Naive B cell (primary cell): ENCODE data around the gene TAPT1. TPM values are rescaled to one million over a fixed set of nuclear protein-coding genes. Genes with fewer than 3 reads are reported as not detected.
A peak's percentile ranks its signal among the peaks of the same experiment; 100 is the strongest.

ENCODE experiments used
- ATAC-seq, 2 donors: fragments of 150-1000 bp; cut with Tn5 transposase; 2 replicates each; pipeline ENCODE4 v1.10.0; 2021; ENCODE audit warnings: low read depth in 2 of 2, mild to moderate bottlenecking in 2 of 2, moderate library complexity in 2 of 2
- DNase-seq: peaks from one replicate; pipeline ENCODE4 v3.0.0; 2022
- H3K27ac Mint-ChIP-seq, 6 donors: one replicate each; pipeline ENCODE4 v1.8.0; 2020 to 2022; ENCODE audit warnings: mild to moderate bottlenecking in 6 of 6, mixed read lengths in 6 of 6, moderate library complexity in 5 of 6, inconsistent platforms in 2 of 6
- H3K27me3 Mint-ChIP-seq, 3 donors: one replicate each; pipeline ENCODE4 v1.8.0; 2021 to 2022; ENCODE audit warnings: mixed read lengths in 3 of 3, mild to moderate bottlenecking in 1 of 3
- H3K36me3 Mint-ChIP-seq, 2 donors: one replicate each; pipeline ENCODE4 v1.8.0; 2020 to 2022; ENCODE audit warnings: mixed read lengths in 2 of 2, inconsistent platforms in 1 of 2, mild to moderate bottlenecking in 1 of 2
- H3K4me1 Mint-ChIP-seq, 3 donors: one replicate each; pipeline ENCODE4 v1.8.0; 2020 to 2022; ENCODE audit warnings: mixed read lengths in 3 of 3, inconsistent platforms in 1 of 3, mild to moderate bottlenecking in 1 of 3, moderate library complexity in 1 of 3
- H3K4me3 Mint-ChIP-seq, 8 donors: one replicate each; pipeline ENCODE4 v1.8.0; 2020 to 2022; ENCODE audit warnings: mild to moderate bottlenecking in 8 of 8, mixed read lengths in 8 of 8, moderate library complexity in 8 of 8, inconsistent platforms in 2 of 8
- H3K9me3 Mint-ChIP-seq, 7 donors: one replicate each; pipeline ENCODE4 v1.8.0; 2020 to 2022; ENCODE audit warnings: mixed read lengths in 7 of 7, mild to moderate bottlenecking in 5 of 7, inconsistent platforms in 2 of 7, moderate library complexity in 1 of 7
- polyA plus RNA-seq, 6 donors: library from polyadenylated mRNA; unstranded; fragments of 300-500 nt; fragmentation: Illumina TruSeq; gene quantifications; one replicate each; pipeline ENCODE4 v1.2.3, GENCODE V29; 2021; ENCODE audit warnings: low read depth in 6 of 6

TAPT1 gene
- polyA plus RNA-seq, 6 donors from 2014 or later: 119 to 235 (median 190) TPM

DNA sequence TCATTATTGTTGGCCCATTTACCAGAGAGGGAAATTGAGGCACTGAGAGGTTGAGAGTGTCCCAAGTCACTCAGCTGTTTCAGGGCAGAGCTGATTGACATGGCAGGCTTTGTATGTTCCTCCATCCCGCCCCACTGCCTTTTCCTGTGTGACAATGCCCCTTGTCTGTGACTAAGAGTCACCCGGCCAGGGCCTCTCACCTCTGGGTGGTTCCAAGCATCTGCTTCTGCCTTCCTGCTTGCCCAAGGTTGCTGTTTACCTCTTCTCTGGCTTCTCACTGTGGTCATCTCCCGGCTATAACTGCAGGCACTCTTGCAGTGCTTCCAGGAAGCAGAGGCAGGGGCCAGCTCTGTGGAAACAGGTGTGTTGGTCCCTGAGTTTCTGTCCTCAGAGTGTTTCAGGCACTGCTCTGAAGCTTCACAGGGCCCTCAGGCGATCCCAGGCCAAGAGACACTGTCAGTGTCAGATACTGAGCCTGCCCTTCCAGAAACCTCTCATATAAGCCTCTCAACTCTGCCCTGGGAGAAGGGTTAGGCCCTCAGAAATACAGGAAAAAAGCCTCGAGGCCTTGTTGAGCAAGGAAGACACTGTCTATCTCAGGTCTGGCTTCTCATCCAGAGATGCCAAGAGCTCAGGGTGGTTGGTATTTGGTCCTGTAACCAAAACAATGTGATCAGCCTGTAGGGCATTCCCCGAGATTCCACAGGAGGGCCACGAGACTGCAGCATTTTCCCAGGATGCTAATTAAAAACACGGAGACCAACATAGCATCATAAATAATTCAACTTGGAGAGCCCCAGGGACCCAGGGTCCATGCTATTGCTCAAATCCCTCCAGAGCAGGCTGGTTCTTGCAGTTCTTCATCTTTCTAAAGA is 100.5 kb downstream of the TAPT1 start:
- DNase-seq: no peak
- H3K27me3 Mint-ChIP-seq: no peaks in the 10 kb centered on the region
- no peak for ATAC-seq
- no peak overlapping the region for H3K27ac Mint-ChIP-seq
- no peak overlapping the region for H3K4me3 Mint-ChIP-seq
- H3K36me3 Mint-ChIP-seq: no peaks in the 10 kb centered on the region
- H3K9me3 Mint-ChIP-seq: no peaks in the 10 kb centered on the region
- peaks cover 12 to 22% (median 18%) of the 10 kb centered on the region in 3 donors for H3K4me1 Mint-ChIP-seq

DNA sequence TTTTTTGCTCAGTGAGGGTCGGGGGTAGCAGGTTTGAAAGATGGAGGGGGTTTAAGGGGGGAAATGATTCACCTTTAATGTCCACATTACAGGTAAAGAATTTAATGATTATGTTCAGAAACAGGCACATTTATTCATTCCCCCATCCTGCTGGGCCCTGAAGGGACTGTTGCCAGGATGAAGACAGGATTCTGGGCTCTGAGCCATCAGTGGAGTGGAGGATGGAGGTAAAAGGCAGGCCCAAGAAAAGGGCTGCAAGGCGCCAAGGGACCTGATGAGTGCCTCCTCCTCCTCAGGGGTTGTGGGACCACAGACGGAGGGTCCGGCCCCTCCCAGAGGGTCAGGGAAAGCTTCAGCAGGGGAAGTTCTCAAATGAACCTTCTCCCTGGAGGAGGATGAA is 102.0 kb downstream of the TAPT1 start:
- Mint-ChIP-seq H3K4me1 (peaks cover 12 to 22% (median 18%) of the 10 kb centered on the region in 3 donors), H3K9me3 (no peaks in the 10 kb centered on the region), H3K27me3 (peaks cover 0 to 3% (median 0%) of the 10 kb centered on the region in 3 donors), H3K27ac (no peak overlapping the region), H3K4me3 (peak overlapping the region in 1 of 8 donors; percentile 44), H3K36me3 (no peaks in the 10 kb centered on the region)
- ATAC-seq (no peak), DNase-seq (no peak)

DNA sequence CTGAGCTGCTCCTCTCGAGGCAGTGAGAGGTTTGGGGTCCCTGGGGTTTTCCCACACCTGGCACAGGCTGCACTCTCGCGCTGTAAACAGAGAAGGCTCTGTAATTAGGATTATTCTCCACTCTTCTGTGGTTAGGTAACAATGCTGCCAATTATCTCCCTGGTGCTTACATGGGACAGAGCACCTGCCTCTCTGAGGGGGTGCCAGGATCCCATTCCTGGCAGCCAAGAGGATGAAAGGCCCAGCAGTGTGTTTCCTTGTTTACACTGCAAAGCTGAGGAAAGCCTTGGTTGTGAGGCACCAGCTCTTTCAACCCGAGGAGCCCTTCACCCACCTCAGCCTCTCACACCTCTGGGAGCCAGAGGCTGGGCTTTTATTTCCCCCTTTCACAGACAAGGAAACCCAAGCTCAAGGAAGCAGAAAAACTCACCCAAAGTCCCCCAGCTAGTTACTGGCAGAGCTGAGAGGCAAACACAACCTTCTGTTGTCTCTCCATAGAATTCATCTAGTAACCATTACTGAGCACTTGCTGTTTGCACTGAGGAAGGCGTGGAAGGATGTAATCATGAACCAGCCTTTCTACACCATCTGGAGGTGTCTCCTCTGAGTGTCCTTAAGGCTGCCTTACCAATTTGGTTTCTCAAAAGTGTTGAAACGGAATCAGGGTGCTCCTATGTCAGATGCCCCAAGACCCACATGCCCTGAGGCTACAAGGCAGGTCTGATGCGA is 102.8 kb downstream of the TAPT1 start:
- no peak for ATAC-seq
- no peaks in the 10 kb centered on the region for H3K36me3 Mint-ChIP-seq
- no peaks in the 10 kb centered on the region for H3K9me3 Mint-ChIP-seq
- H3K27ac Mint-ChIP-seq: peak overlapping the region in 1 of 6 donors; percentile 76
- no peak for DNase-seq
- peak overlapping the region in 4 of 8 donors; percentile 14 to 74 (median 26) for H3K4me3 Mint-ChIP-seq
- peaks cover 0 to 4% (median 0%) of the 10 kb centered on the region in 3 donors for H3K27me3 Mint-ChIP-seq
- peaks cover 12 to 22% (median 18%) of the 10 kb centered on the region in 3 donors for H3K4me1 Mint-ChIP-seq

DNA sequence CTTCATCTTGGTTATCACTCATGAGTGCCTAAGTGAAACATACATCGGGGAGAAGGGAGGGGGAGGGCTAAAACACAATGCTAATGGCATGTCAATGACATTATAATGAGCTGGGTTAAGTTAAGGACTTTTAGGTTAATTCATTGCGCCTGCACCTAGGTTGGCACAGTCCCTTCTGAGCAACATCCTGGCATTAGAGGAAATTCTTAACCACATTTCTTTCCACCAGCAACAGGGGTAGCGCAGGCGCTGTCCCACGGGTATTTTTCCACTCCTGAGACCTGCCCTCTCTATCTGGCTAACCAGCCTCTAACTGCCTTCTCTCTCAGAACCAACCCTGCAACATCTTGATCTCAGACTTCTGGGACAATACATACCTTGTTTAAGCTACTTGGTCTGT is 103.5 kb downstream of the TAPT1 start:
- H3K4me1 Mint-ChIP-seq: peaks cover 12 to 22% (median 18%) of the 10 kb centered on the region in 3 donors
- peaks cover 0 to 4% (median 0%) of the 10 kb centered on the region in 3 donors for H3K27me3 Mint-ChIP-seq
- H3K4me3 Mint-ChIP-seq: peak overlapping the region in 5 of 8 donors; percentile 18 to 74 (median 30)
- DNase-seq: no peak
- no peaks in the 10 kb centered on the region for H3K9me3 Mint-ChIP-seq
- peak overlapping the region in 2 of 6 donors; percentile 41 to 76 for H3K27ac Mint-ChIP-seq
- no peaks in the 10 kb centered on the region for H3K36me3 Mint-ChIP-seq
- ATAC-seq: peak; percentile 18 to 35

DNA sequence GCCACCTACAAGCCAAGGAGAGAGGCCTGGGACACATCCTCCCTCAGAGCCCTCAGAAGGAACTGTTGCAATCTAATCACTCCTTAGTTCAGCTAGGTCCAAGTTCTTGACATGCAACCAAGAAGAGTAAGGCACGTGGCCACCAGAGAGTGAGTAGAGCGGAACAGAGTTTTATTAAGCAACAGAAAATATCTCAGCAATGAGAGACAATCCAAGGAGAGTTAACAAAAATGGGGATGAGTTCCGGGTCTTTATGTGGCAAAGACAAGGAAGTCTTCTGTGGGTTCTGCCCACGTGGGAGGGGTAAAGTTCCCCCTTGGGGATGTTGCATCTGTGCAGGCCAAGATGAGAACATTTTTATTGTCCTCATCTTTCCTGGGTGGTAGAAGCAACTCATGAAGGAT is 104.0 kb downstream of the TAPT1 start:
- peak overlapping the region in 3 of 8 donors; percentile 20 to 65 (median 29) for H3K4me3 Mint-ChIP-seq
- H3K9me3 Mint-ChIP-seq: no peaks in the 10 kb centered on the region
- peaks cover 12 to 22% (median 18%) of the 10 kb centered on the region in 3 donors for H3K4me1 Mint-ChIP-seq
- ATAC-seq (peak in 1 of 2 donors; percentile 32), DNase-seq (no peak)
- peaks cover 0 to 4% (median 0%) of the 10 kb centered on the region in 3 donors for H3K27me3 Mint-ChIP-seq
- no peaks in the 10 kb centered on the region for H3K36me3 Mint-ChIP-seq
- H3K27ac Mint-ChIP-seq: no peak overlapping the region

DNA sequence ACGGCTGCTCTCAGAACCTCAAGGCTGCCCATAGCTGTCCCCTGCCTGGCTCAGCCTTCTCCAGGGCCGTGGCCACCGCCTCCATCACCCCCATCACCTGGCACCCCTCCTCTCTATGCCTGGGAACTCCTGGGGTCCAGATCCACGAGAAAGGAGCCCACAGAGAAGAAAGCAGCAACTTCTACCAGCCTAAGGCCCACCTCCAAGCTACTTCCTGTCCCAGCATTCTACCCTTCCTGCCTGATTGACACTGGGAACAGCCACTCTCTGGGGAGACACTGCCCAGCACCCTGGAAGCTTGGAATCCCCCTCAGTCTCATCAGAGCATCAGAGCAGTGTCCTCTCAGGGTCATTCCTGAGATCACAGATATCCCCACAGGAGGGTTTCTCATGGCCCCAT is 105.6 kb downstream of the TAPT1 start:
- Mint-ChIP-seq H3K27ac (no peak overlapping the region), H3K4me1 (peaks cover 12 to 22% (median 18%) of the 10 kb centered on the region in 3 donors), H3K27me3 (peaks cover 0 to 7% (median 4%) of the 10 kb centered on the region in 3 donors), H3K4me3 (peak overlapping the region in 2 of 8 donors; percentile 14 to 34), H3K36me3 (no peaks in the 10 kb centered on the region), H3K9me3 (no peaks in the 10 kb centered on the region)
- DNase-seq (no peak), ATAC-seq (no peak)

DNA sequence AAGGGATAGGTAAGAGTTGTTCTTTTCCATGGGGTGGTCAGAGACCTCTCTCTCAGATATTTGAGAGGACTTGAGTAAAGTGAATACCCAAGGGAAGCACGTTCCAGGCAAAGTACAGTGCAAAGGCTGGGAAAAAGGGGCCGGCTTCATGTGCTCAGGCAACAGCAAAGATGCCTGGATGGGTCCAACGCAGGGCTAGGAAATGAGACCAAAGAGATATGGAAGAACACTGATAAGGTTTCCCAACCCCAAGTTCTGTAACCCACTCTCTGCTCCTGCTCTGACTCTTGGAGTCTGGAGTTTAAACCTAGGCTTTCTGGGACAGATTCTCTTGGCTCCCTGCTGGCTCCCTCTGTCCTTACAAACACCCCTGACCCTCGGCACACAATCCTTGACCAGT is 106.3 kb downstream of the TAPT1 start:
- peaks cover 0 to 7% (median 4%) of the 10 kb centered on the region in 3 donors for H3K27me3 Mint-ChIP-seq
- no peak for ATAC-seq
- peaks cover 12 to 22% (median 18%) of the 10 kb centered on the region in 3 donors for H3K4me1 Mint-ChIP-seq
- no peak for DNase-seq
- H3K36me3 Mint-ChIP-seq: no peaks in the 10 kb centered on the region
- no peak overlapping the region for H3K4me3 Mint-ChIP-seq
- peak overlapping the region in 1 of 6 donors; percentile 5 for H3K27ac Mint-ChIP-seq
- no peaks in the 10 kb centered on the region for H3K9me3 Mint-ChIP-seq

DNA sequence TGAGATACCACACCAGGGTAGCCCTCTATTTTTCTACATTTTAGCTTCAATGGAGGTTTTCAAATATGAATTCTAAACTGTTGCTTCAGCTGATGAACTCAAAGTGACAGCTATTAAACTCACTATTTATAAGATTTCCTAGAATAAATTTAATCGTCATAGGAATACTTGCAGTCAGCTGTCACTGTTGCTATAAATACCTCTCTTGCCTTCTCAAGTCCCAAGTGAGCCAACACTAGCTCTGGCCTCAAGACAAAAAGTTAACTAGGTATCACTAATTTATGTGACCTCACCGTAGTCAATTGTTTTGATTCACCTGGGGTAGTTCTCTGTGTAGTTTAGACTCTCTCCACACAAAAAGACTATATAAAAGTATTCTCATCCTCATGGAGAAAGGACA is 108.2 kb downstream of the TAPT1 start:
- no peaks in the 10 kb centered on the region for H3K36me3 Mint-ChIP-seq
- ATAC-seq: no peak
- H3K4me1 Mint-ChIP-seq: peaks cover 10 to 14% (median 12%) of the 10 kb centered on the region in 3 donors
- H3K9me3 Mint-ChIP-seq: no peaks in the 10 kb centered on the region
- no peak for DNase-seq
- no peak overlapping the region for H3K4me3 Mint-ChIP-seq
- peaks cover 0 to 8% (median 4%) of the 10 kb centered on the region in 3 donors for H3K27me3 Mint-ChIP-seq
- H3K27ac Mint-ChIP-seq: no peak overlapping the region

DNA sequence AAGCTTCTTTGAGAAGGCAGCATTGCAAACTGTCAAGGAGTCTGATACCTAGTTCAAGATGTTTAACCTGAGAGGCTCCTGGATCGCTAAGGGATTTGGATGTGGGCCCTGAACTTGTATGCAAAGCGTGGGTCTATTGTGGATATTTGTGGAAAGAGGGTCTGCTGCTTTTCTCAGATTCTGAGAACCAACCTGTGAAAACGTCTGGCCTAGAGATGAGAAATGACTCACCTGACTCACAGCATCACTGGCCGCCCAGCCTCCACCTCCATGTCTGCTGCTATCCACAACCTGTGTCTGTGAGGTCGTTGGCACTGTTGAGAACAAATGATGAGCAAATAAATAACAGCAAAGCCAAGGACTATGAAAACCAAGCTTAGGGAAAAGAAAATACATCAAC is 109.1 kb downstream of the TAPT1 start:
- Mint-ChIP-seq H3K9me3 (no peaks in the 10 kb centered on the region), H3K27ac (peak overlapping the region in 1 of 6 donors; percentile 36), H3K27me3 (peaks cover 0 to 15% (median 4%) of the 10 kb centered on the region in 3 donors), H3K4me1 (peaks cover 3 to 4% (median 3%) of the 10 kb centered on the region in 3 donors), H3K4me3 (no peak overlapping the region), H3K36me3 (no peaks in the 10 kb centered on the region)
- DNase-seq: no peak
- ATAC-seq: no peak

DNA sequence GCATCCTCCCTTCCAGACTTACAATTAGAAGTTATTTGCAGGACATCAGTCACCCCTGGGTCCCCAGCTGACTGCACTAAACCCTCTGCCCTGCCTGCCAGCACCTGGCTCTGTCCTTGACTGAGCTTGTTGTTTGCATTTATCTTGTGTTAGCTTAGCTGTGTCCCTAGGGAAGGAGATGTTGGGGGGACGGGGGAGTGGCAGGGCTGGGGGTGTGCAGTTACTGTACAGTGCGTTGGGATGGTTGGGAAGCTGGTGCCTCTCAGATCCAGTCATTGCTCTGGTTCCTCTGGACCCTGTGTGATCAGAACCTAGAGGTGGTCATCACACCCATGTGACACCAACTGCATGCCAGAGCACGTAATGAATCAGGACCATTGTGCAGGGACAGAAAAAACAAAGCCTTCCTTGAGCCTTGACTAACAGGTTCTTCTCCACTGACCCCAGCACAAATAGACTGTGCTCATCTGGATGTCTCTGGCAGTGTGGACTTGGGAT is 109.7 kb downstream of the TAPT1 start:
- H3K36me3 Mint-ChIP-seq: no peaks in the 10 kb centered on the region
- no peaks in the 10 kb centered on the region for H3K4me1 Mint-ChIP-seq
- H3K27ac Mint-ChIP-seq: no peak overlapping the region
- ATAC-seq (no peak), DNase-seq (no peak)
- no peaks in the 10 kb centered on the region for H3K9me3 Mint-ChIP-seq
- no peak overlapping the region for H3K4me3 Mint-ChIP-seq
- H3K27me3 Mint-ChIP-seq: peaks cover 0 to 15% (median 4%) of the 10 kb centered on the region in 3 donors

DNA sequence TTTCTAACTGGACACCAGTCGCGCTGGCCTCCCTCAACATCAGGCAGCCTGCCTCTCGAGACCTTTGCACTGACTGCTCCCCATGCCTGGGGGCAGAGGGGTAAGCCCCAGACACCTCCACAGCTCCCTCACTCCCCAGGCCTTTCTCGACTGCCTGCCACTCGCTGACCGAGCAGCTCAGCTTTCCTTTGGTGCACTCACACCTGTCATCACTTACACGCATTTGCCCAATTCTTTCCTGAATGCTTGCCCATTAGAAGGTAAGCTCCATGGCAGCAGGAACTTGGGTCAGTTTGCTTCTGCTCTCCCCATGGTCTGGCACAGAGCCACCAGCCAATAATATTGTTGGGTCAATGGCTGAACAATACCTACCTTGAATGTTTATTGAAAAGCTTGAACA is 110.3 kb downstream of the TAPT1 start:
- H3K27ac Mint-ChIP-seq: no peak overlapping the region

DNA sequence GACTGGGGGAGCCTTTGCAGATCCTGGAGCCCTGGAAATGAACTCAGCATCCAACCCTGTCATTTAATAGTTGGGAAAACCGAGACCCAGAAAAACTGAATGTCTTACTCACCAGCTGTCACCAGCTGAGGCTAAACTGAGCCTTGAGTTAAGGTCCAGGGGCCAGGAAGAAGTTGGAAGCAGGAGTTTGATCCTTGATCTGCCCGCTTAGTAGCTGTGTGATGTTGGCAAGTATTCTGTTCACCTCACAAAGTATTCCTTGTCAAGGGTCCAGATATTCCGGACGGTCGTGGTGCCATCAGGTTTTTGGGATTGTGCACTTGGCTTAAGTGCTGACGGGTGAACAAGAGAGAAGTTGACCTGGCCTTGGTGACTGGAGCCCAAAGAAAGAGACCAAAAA is 111.7 kb downstream of the TAPT1 start:
- ATAC-seq (no peak), DNase-seq (no peak)
- Mint-ChIP-seq H3K4me1 (no peaks in the 10 kb centered on the region), H3K4me3 (no peak overlapping the region), H3K27ac (no peak overlapping the region), H3K9me3 (peaks cover 0 to 4% (median 0%) of the 10 kb centered on the region in 7 donors), H3K36me3 (no peaks in the 10 kb centered on the region), H3K27me3 (peaks cover 0 to 15% (median 4%) of the 10 kb centered on the region in 3 donors)

More for the DNA sequence above, 110.3 kb downstream of the TAPT1 start:
- peaks cover 0 to 15% (median 4%) of the 10 kb centered on the region in 3 donors for H3K27me3 Mint-ChIP-seq
- H3K4me1 Mint-ChIP-seq: no peaks in the 10 kb centered on the region
- H3K4me3 Mint-ChIP-seq: no peak overlapping the region
- ATAC-seq: no peak
- DNase-seq: no peak
- no peaks in the 10 kb centered on the region for H3K36me3 Mint-ChIP-seq
- H3K9me3 Mint-ChIP-seq: no peaks in the 10 kb centered on the region

DNA sequence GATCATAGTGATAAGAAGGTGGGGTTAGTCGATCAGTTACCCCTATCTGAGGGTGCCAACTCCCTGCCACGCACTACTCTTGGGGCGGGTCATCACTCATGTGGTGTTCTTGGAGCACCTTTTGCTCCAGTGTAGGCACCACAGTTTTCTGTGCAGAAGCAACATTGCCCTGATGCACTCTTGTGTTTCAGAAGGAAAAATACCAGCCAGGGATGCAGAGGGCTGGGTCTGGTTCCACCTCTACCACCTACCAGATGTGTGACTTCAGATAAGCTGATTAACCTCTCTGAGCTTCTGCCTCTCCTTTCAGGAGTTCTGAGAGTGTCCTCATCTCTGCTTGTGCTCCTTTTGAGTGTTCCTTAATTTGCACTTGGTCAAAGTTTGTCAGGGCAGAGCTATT is 112.5 kb downstream of the TAPT1 start:
- Mint-ChIP-seq H3K27me3 (peaks cover 0 to 15% (median 0%) of the 10 kb centered on the region in 3 donors), H3K27ac (no peak overlapping the region), H3K4me1 (no peaks in the 10 kb centered on the region), H3K36me3 (no peaks in the 10 kb centered on the region), H3K4me3 (no peak overlapping the region), H3K9me3 (peaks cover 0 to 4% (median 0%) of the 10 kb centered on the region in 7 donors)
- no peak for DNase-seq
- ATAC-seq: no peak
